WTC11 (cell line): ENCODE results near the gene AHNAK2. TPM values are rescaled to one million over a fixed set of nuclear protein-coding genes. Genes with fewer than 3 reads are reported as not detected.
A peak's percentile ranks its signal among the peaks of the same experiment; 100 is the strongest.

ENCODE experiments used
- CBFB ChIP-seq: sonication (generic); formaldehyde crosslinking; IDR thresholded peaks from 2 replicates; pipeline ENCODE4 v1.8.1; 2022; ENCODE audit warnings: mild to moderate bottlenecking, low read depth, missing genetic modification reagents
- CREB1 ChIP-seq: sonication (generic); formaldehyde crosslinking; IDR thresholded peaks from 2 replicates; pipeline ENCODE4 v1.8.0; 2023; ENCODE audit warnings: mild to moderate bottlenecking, missing genetic modification reagents
- ELF4 ChIP-seq: sonication (generic); formaldehyde crosslinking; IDR thresholded peaks from 2 replicates; pipeline ENCODE4 v1.8.1; 2022; ENCODE audit warnings: low read depth, mild to moderate bottlenecking, moderate library complexity, missing genetic modification reagents
- FOXJ3 ChIP-seq: sonication (generic); formaldehyde crosslinking; IDR thresholded peaks from 2 replicates; pipeline ENCODE4 v1.9.0; 2021; ENCODE audit warnings: missing genetic modification reagents, mild to moderate bottlenecking, borderline replicate concordance
- FOXK1 ChIP-seq: sonication (generic); formaldehyde crosslinking; IDR thresholded peaks from 2 replicates; pipeline ENCODE4 v1.8.0; 2022; ENCODE audit warnings: mild to moderate bottlenecking, moderate library complexity, missing genetic modification reagents
- GABPB1 ChIP-seq: sonication (generic); formaldehyde crosslinking; IDR thresholded peaks from 2 replicates; pipeline ENCODE4 v1.8.1; 2023; ENCODE audit warnings: mild to moderate bottlenecking, missing genetic modification reagents
- HMGA2 ChIP-seq: fragments of 250-450 bp; sonication (Bioruptor Pico); IDR thresholded peaks from 2 replicates; pipeline ENCODE4 v1.4.0; 2021; ENCODE audit warnings: mild to moderate bottlenecking, moderate library complexity
- JUN ChIP-seq: sonication (generic); formaldehyde crosslinking; IDR thresholded peaks from 2 replicates; pipeline ENCODE4 v1.8.0; 2023; ENCODE audit warnings: mild to moderate bottlenecking, missing genetic modification reagents
- NFE2L1 ChIP-seq: sonication (generic); formaldehyde crosslinking; IDR thresholded peaks from 2 replicates; pipeline ENCODE4 v1.8.1; 2023; ENCODE audit warnings: missing genetic modification reagents
- RELA ChIP-seq: sonication (generic); formaldehyde crosslinking; IDR thresholded peaks from 2 replicates; pipeline ENCODE4 v1.8.1; 2022; ENCODE audit warnings: missing genetic modification reagents, mild to moderate bottlenecking, borderline replicate concordance
- SOX15 ChIP-seq: fragments of 250-450 bp; sonication (Bioruptor Pico); IDR thresholded peaks from 2 replicates; pipeline ENCODE4 v1.9.0; 2021; ENCODE audit warnings: mild to moderate bottlenecking
- ZBTB21 ChIP-seq: sonication (generic); formaldehyde crosslinking; IDR thresholded peaks from 2 replicates; pipeline ENCODE4 v1.8.1; 2023; ENCODE audit warnings: mild to moderate bottlenecking, missing genetic modification reagents, borderline replicate concordance
- ZNF219 ChIP-seq: sonication (generic); formaldehyde crosslinking; IDR thresholded peaks from 2 replicates; pipeline ENCODE4 v1.8.0; 2023; ENCODE audit warnings: missing genetic modification reagents, mild to moderate bottlenecking, borderline replicate concordance
- ZNF232 ChIP-seq: sonication (generic); formaldehyde crosslinking; IDR thresholded peaks from 2 replicates; pipeline ENCODE4 v1.8.0; 2022; ENCODE audit warnings: mild to moderate bottlenecking, missing genetic modification reagents
- ZNF416 ChIP-seq: fragments of 250-450 bp; sonication (Bioruptor Pico); IDR thresholded peaks from 2 replicates; pipeline ENCODE4 v1.9.0; 2021; ENCODE audit warnings: mild to moderate bottlenecking, inconsistent platforms
- ZNF671 ChIP-seq: fragments of 250-450 bp; sonication (Bioruptor Pico); IDR thresholded peaks from 2 replicates; pipeline ENCODE4 v1.8.0; 2021; ENCODE audit warnings: mild to moderate bottlenecking
- total RNA-seq: library from RNA; stranded (reverse); gene quantifications from 3 replicates; pipeline ENCODE4 v1.2.3, GENCODE V29; 2021
- TF ChIP-seq, protein P1 (sequence below): sonication (generic); formaldehyde crosslinking; IDR thresholded peaks from 2 replicates; pipeline ENCODE4 v1.8.0; 2022; ENCODE audit warnings: mild to moderate bottlenecking, missing genetic modification reagents
- TF ChIP-seq, protein P2 (sequence below): sonication (generic); formaldehyde crosslinking; IDR thresholded peaks from 2 replicates; pipeline ENCODE4 v1.8.0; 2023; ENCODE audit warnings: missing genetic modification reagents, mild to moderate bottlenecking, borderline replicate concordance
- TF ChIP-seq, protein P3 (sequence below): sonication (generic); formaldehyde crosslinking; IDR thresholded peaks from 2 replicates; pipeline ENCODE4 v1.8.1; 2023; ENCODE audit warnings: mild to moderate bottlenecking, missing genetic modification reagents
- TF ChIP-seq, protein P4 (sequence below): fragments of 250-450 bp; sonication (Bioruptor Pico); IDR thresholded peaks from 2 replicates; pipeline ENCODE4 v2.1.2; 2022; ENCODE audit warnings: mild to moderate bottlenecking, moderate library complexity
- TF ChIP-seq, protein P5 (sequence below): sonication (generic); formaldehyde crosslinking; IDR thresholded peaks from 2 replicates; pipeline ENCODE4 v1.8.1; 2022; ENCODE audit warnings: mild to moderate bottlenecking, missing genetic modification reagents, moderate library complexity, borderline replicate concordance
- TF ChIP-seq, protein P6 (sequence below): sonication (generic); formaldehyde crosslinking; IDR thresholded peaks from 2 replicates; pipeline ENCODE4 v1.8.0; 2022; ENCODE audit warnings: missing genetic modification reagents
- TF ChIP-seq, protein P7 (sequence below): fragments of 250-450 bp; sonication (Bioruptor Pico); IDR thresholded peaks from 2 replicates; pipeline ENCODE4 v1.9.0; 2021; ENCODE audit warnings: mild to moderate bottlenecking
- TF ChIP-seq, protein P8 (sequence below): fragments of 250-450 bp; sonication (Bioruptor Pico); IDR thresholded peaks from 2 replicates; pipeline ENCODE4 v1.8.0; 2021; ENCODE audit warnings: mild to moderate bottlenecking

Gene AHNAK2
- total RNA-seq, 1 experiment from 2014 or later, result 3.5 TPM

DNA sequence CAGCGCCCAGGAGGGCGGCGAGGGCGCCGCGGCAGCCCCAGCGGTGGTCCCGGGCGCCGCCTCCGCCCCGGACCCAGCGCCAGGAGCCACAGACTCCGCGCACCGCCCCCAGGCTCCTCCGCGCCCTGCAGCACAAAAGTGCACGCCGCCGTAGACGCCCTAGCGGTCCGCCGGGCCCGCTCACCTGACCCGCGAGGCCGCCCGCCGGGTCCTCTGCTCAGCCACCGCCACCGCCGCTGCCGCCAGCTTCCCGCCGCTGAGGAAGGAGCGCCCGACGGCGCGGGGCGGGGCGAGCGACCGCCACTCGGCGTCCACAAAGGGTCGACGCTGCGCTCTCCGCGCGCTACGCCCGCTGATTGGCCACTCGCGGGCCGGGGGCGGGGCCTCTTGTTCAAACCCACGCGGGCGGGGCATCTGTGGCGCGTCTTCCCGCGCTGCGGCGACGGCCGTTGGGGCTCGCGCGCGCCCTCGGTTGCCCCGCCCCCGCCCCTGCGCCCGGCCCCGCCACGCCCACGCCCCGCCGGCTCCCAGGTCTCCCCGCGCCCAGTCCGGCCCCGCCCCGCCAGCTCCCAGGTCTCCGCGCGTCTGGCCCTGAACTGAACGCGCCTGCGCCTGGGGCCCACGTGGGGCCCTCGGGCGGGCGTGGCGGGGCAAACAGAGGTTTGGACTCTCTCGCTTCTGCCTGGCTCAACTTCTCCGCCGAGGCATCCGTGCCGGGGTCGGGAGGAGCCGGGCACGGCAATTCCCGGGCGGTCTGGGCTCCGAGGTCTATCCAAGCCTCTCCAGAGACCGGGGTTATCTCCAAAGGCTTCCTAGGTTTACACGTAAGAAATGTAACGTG lies 42.9 kb upstream of the AHNAK2 start, which contains the start of gene CDCA4 (continued):
- TF ChIP-seq, protein P1, sequence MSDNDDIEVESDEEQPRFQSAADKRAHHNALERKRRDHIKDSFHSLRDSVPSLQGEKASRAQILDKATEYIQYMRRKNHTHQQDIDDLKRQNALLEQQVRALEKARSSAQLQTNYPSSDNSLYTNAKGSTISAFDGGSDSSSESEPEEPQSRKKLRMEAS (CRISPR knock-in tag), result peak; percentile 82; the same call in 1 of the 2 replicates
- TF ChIP-seq GABPB1 (CRISPR knock-in tag) (0 out of 2 replicates have a peak, but pooled peaks have one; percentile 51), FOXJ3 (CRISPR knock-in tag) (no peak), FOXK1 (CRISPR knock-in tag) (0 out of 2 replicates have a peak, but pooled peaks have one; percentile 48), HMGA2 (no peak), ZNF219 (CRISPR knock-in tag) (no peak), ELF4 (no peak), ZNF416 (no peak), ZNF671 (CRISPR knock-in tag) (no peak), ZNF232 (CRISPR knock-in tag) (no peak), CREB1 (CRISPR knock-in tag) (no peak), SOX15 (no peak), ZBTB21 (CRISPR knock-in tag) (peak; percentile 62; the same call in 1 of the 2 replicates), JUN (CRISPR knock-in tag) (no peak), CBFB (CRISPR knock-in tag) (0 out of 2 replicates have a peak, but pooled peaks have one; percentile 83), RELA (CRISPR knock-in tag) (no peak), NFE2L1 (CRISPR knock-in tag) (no peak)
- TF ChIP-seq, protein P2, sequence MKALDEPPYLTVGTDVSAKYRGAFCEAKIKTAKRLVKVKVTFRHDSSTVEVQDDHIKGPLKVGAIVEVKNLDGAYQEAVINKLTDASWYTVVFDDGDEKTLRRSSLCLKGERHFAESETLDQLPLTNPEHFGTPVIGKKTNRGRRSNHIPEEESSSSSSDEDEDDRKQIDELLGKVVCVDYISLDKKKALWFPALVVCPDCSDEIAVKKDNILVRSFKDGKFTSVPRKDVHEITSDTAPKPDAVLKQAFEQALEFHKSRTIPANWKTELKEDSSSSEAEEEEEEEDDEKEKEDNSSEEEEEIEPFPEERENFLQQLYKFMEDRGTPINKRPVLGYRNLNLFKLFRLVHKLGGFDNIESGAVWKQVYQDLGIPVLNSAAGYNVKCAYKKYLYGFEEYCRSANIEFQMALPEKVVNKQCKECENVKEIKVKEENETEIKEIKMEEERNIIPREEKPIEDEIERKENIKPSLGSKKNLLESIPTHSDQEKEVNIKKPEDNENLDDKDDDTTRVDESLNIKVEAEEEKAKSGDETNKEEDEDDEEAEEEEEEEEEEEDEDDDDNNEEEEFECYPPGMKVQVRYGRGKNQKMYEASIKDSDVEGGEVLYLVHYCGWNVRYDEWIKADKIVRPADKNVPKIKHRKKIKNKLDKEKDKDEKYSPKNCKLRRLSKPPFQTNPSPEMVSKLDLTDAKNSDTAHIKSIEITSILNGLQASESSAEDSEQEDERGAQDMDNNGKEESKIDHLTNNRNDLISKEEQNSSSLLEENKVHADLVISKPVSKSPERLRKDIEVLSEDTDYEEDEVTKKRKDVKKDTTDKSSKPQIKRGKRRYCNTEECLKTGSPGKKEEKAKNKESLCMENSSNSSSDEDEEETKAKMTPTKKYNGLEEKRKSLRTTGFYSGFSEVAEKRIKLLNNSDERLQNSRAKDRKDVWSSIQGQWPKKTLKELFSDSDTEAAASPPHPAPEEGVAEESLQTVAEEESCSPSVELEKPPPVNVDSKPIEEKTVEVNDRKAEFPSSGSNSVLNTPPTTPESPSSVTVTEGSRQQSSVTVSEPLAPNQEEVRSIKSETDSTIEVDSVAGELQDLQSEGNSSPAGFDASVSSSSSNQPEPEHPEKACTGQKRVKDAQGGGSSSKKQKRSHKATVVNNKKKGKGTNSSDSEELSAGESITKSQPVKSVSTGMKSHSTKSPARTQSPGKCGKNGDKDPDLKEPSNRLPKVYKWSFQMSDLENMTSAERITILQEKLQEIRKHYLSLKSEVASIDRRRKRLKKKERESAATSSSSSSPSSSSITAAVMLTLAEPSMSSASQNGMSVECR (CRISPR knock-in tag), result peak; percentile 21
- TF ChIP-seq, protein P3, sequence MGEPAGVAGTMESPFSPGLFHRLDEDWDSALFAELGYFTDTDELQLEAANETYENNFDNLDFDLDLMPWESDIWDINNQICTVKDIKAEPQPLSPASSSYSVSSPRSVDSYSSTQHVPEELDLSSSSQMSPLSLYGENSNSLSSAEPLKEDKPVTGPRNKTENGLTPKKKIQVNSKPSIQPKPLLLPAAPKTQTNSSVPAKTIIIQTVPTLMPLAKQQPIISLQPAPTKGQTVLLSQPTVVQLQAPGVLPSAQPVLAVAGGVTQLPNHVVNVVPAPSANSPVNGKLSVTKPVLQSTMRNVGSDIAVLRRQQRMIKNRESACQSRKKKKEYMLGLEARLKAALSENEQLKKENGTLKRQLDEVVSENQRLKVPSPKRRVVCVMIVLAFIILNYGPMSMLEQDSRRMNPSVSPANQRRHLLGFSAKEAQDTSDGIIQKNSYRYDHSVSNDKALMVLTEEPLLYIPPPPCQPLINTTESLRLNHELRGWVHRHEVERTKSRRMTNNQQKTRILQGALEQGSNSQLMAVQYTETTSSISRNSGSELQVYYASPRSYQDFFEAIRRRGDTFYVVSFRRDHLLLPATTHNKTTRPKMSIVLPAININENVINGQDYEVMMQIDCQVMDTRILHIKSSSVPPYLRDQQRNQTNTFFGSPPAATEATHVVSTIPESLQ (CRISPR knock-in tag), result no peak
- TF ChIP-seq, protein P4, sequence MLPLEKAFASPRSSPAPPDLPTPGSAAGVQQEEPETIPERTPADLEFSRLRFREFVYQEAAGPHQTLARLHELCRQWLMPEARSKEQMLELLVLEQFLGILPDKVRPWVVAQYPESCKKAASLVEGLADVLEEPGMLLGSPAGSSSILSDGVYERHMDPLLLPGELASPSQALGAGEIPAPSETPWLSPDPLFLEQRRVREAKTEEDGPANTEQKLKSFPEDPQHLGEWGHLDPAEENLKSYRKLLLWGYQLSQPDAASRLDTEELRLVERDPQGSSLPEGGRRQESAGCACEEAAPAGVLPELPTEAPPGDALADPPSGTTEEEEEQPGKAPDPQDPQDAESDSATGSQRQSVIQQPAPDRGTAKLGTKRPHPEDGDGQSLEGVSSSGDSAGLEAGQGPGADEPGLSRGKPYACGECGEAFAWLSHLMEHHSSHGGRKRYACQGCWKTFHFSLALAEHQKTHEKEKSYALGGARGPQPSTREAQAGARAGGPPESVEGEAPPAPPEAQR, result no peak
- TF ChIP-seq, protein P5, sequence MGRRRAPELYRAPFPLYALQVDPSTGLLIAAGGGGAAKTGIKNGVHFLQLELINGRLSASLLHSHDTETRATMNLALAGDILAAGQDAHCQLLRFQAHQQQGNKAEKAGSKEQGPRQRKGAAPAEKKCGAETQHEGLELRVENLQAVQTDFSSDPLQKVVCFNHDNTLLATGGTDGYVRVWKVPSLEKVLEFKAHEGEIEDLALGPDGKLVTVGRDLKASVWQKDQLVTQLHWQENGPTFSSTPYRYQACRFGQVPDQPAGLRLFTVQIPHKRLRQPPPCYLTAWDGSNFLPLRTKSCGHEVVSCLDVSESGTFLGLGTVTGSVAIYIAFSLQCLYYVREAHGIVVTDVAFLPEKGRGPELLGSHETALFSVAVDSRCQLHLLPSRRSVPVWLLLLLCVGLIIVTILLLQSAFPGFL, result 0 out of 2 replicates have a peak, but pooled peaks have one; percentile 35
- TF ChIP-seq, protein P6, sequence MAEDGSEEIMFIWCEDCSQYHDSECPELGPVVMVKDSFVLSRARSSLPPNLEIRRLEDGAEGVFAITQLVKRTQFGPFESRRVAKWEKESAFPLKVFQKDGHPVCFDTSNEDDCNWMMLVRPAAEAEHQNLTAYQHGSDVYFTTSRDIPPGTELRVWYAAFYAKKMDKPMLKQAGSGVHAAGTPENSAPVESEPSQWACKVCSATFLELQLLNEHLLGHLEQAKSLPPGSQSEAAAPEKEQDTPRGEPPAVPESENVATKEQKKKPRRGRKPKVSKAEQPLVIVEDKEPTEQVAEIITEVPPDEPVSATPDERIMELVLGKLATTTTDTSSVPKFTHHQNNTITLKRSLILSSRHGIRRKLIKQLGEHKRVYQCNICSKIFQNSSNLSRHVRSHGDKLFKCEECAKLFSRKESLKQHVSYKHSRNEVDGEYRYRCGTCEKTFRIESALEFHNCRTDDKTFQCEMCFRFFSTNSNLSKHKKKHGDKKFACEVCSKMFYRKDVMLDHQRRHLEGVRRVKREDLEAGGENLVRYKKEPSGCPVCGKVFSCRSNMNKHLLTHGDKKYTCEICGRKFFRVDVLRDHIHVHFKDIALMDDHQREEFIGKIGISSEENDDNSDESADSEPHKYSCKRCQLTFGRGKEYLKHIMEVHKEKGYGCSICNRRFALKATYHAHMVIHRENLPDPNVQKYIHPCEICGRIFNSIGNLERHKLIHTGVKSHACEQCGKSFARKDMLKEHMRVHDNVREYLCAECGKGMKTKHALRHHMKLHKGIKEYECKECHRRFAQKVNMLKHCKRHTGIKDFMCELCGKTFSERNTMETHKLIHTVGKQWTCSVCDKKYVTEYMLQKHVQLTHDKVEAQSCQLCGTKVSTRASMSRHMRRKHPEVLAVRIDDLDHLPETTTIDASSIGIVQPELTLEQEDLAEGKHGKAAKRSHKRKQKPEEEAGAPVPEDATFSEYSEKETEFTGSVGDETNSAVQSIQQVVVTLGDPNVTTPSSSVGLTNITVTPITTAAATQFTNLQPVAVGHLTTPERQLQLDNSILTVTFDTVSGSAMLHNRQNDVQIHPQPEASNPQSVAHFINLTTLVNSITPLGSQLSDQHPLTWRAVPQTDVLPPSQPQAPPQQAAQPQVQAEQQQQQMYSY, result no peak
- TF ChIP-seq, protein P7, sequence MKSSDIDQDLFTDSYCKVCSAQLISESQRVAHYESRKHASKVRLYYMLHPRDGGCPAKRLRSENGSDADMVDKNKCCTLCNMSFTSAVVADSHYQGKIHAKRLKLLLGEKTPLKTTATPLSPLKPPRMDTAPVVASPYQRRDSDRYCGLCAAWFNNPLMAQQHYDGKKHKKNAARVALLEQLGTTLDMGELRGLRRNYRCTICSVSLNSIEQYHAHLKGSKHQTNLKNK (CRISPR knock-in tag), result no peak
- TF ChIP-seq, protein P8, sequence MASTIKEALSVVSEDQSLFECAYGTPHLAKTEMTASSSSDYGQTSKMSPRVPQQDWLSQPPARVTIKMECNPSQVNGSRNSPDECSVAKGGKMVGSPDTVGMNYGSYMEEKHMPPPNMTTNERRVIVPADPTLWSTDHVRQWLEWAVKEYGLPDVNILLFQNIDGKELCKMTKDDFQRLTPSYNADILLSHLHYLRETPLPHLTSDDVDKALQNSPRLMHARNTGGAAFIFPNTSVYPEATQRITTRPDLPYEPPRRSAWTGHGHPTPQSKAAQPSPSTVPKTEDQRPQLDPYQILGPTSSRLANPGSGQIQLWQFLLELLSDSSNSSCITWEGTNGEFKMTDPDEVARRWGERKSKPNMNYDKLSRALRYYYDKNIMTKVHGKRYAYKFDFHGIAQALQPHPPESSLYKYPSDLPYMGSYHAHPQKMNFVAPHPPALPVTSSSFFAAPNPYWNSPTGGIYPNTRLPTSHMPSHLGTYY (CRISPR knock-in tag), result 0 out of 2 replicates have a peak, but pooled peaks have one; percentile 19
